GM10248 (cell line): ENCODE data around the gene ALOX15B.

Experiments used
- CTCF ChIA-PET: fragments of 300-600 bp; sonication (Branson Sonifier 250); formaldehyde crosslinking; extraction: SDS; loops from one replicate; lab custom pipeline; 2021; ENCODE audit warnings: antibody characterized with exemption; lab: Yijun Ruan, JAX
- POLR2A ChIA-PET: fragments of 350-650 bp; sonication (Branson Sonifier 250); formaldehyde crosslinking; extraction: SDS; loops from one replicate; lab custom pipeline; 2020; ENCODE audit warnings: antibody characterized with exemption; lab: Yijun Ruan, JAX
- DNase-seq: peaks from one replicate; pipeline ENCODE4 v3.0.0; 2012; ENCODE audit errors: extremely low spot score
- TF ChIP-seq, protein P1 (sequence below): IDR thresholded peaks from 2 replicates; pipeline ENCODE4 v1.5.1; 2012; ENCODE audit warnings: mild to moderate bottlenecking, low read depth; ENCODE audit errors: extremely low read depth, missing control alignments, control extremely low read depth

Gene ALOX15B

DNA sequence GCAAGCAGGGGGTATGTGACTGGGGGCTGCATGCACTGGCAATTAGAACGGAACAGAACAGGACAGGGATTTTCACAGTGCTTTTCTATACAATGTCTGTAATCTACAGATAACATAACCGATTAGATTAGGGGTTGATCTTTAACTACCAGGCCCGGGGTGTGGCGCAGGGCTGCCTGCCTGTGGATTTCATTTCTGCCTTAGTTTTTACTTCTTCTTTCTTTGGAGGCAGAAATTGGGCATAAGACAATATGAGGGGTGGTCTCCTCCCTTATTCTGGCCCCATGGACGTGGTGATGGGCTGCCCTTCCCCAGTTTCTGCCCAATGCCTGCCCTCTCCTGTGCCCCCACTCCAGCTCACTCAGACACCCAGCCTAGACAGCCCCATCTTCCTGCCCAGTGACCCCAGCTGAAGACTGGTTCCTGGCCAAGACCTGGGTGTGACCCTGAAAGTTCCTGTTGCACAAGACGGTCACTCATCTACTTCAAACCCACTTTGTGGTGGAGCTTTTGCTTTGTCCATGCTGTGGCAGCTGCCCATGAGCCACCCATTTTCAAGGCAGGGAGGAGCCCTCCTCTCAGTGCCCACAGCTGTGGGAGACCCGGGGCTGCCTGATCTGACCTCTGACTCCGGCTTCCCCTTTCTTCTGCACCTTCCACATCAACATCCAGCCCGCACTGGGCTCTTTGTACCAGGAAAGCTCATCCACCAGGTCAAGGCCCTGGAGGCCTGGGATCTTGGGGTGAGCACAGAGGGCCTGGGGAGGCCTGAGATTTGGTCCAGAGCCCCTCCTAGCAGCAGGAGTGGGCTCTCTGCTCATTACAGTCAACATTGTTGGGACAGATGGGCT lies 30.1 kb downstream of the ALOX15B start:
- no peak for DNase-seq
- CTCF ChIA-PET = interaction anchor here (0.9 to 13.8 kb wide), 6 partner anchors 8 to 326 kb away, joined by 3 to 299 read pairs (median 16); partner anchors contain the start of genes ALOX12B and ALOXE3
- POLR2A ChIA-PET = no interaction called here
- TF ChIP-seq, protein P1, sequence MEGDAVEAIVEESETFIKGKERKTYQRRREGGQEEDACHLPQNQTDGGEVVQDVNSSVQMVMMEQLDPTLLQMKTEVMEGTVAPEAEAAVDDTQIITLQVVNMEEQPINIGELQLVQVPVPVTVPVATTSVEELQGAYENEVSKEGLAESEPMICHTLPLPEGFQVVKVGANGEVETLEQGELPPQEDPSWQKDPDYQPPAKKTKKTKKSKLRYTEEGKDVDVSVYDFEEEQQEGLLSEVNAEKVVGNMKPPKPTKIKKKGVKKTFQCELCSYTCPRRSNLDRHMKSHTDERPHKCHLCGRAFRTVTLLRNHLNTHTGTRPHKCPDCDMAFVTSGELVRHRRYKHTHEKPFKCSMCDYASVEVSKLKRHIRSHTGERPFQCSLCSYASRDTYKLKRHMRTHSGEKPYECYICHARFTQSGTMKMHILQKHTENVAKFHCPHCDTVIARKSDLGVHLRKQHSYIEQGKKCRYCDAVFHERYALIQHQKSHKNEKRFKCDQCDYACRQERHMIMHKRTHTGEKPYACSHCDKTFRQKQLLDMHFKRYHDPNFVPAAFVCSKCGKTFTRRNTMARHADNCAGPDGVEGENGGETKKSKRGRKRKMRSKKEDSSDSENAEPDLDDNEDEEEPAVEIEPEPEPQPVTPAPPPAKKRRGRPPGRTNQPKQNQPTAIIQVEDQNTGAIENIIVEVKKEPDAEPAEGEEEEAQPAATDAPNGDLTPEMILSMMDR = no peak

DNA sequence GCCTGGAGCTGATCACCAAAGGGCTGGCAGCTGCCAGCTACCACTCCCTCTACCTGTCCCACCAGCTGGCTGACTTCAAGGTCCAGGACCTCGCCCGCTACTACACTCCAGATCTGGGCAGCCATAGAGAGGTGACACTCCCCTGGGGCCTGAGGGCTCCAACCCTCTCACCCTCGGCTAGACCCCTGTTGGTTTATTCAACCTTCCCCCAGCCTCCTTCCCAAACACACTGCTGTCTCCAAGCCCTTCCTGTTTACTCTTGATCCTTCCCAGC lies 30.7 kb downstream of the ALOX15B start:
- TF ChIP-seq, protein P1 = no peak
- POLR2A ChIA-PET = no interaction called here
- CTCF ChIA-PET = interaction anchor here (0.9 to 13.8 kb wide), 6 partner anchors 9 to 326 kb away, joined by 3 to 299 read pairs (median 16); partner anchors contain the start of genes ALOX12B and ALOXE3
- DNase-seq = no peak

DNA sequence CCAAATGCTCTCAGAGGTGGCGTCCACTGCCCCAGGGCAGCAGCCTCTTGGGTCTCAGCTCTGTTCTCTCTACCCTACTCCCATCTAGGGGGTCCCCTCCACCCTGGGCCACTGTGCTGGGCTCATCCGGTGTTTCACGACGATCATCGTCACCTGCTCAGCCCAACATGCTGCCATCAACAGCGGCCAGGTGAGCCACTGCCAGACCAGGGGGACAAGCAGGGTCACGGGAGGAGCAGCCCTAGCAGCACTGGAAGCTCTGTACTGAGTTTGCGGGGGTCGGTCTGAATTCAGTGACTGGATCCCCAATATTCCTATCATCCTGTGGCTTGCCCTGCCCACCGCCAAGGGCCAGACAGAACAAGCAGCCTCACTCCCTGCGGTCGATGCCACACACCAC lies 32.6 kb downstream of the ALOX15B start:
- CTCF ChIA-PET = interaction anchor here (0.8 to 13.8 kb wide), 6 partner anchors 8 to 82 kb away, joined by 3 to 299 read pairs (median 16); partner anchors contain the start of genes ALOX12B and ALOXE3
- no peak for DNase-seq
- TF ChIP-seq, protein P1 = no peak
- POLR2A ChIA-PET = no interaction called here

DNA sequence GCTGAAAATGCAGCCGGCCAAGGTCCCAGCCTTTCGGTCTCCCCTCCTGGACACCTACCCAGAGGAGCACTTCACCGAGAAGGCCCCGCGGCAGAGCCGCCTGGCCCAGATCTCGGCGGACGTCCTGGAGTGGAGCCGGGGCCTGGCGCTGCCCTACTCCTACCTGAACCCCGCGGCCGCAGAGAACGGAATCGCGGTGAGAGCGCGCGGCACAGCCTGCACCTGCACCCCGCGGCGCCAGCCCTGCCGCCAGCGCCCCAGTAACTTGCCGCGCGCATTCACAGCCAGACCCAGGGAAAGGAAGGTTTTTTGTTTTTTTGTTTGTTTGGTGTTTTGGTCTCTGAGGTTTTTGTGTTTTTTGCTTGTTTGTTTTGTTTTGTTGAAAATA lies 33.5 kb downstream of the ALOX15B start:
- POLR2A ChIA-PET = no interaction called here
- CTCF ChIA-PET = interaction anchor here (3.5 to 13.8 kb wide), 3 partner anchors 12 to 39 kb away, joined by 23 to 299 read pairs (median 261); partner anchors contain the start of gene ALOX12B
- no peak for DNase-seq
- TF ChIP-seq, protein P1 = no peak

DNA sequence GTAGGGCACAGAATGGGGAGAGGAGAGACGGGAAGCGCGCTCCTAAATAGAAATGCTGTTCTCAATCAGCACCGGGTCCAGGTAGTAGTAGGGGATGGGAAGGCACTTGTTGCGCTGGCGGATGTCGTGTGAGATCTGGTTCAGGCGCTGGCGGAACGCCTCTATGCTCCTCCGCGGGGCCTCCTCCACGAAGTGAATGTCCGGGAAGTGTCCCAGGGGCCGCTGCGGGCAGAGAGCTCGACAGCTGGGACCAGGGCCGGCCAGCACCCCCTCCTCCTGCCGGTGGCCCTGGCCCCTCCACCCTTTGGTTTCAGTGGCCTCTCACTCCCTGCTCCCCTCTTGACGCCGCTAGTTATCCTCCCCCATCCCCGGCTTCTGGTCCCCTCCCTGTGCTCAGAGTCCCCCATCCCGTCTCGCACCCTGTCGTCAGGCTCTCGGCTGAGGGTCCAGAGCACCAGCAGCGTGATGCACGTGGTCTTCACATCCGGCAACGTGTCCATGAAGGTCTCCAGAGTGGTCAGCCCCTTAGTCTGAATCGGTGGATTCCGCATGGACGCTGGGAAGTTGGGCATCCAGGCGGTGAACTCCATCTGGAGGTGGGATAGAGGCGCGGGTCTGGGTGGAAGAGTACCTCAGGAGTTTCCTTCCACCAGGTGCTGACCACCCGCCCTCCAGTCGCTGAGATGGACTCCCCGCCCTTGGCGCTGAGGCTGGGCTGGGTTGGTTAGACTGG lies 34.0 kb downstream of the ALOX15B start:
- CTCF ChIA-PET = interaction anchor here (0.6 to 13.8 kb wide), 26 partner anchors 12 to 673 kb away, joined by 3 to 299 read pairs (median 5); partner anchors contain the start of genes ALOX12B, ALOXE3 and GUCY2D
- TF ChIP-seq, protein P1 = no peak
- DNase-seq = no peak
- POLR2A ChIA-PET = interaction anchor here (1.4 kb wide), 1 partner anchor 100 kb away, joined by 3 read pairs; no protein-coding TSS in a partner anchor
